HuH-7 (cell line): ENCODE data around the gene JAK2.

ENCODE experiments used
- DNase-seq: peaks from one replicate; pipeline ENCODE4 v3.0.0; 2011; ENCODE audit warnings: low spot score

JAK2 gene

GRCh38 chr9:5144217-5144616, 159.1 kb downstream of the JAK2 start:
- DNase-seq: no peak

- no peak for DNase-seq
Measured at GRCh38 chr9:5146241-5146640, 161.2 kb downstream of the JAK2 start.
